ENCODE results near the gene TTC28. TPM values are rescaled to one million over a fixed set of nuclear protein-coding genes. Genes with fewer than 3 reads are reported as not detected.

The TTC28 gene
- total and polyA plus RNA-seq, 2 donors (not counting 3 experiments of a cell fraction or from before 2014, with no cell fraction given): 16.5 to 51.1 TPM

DNA sequence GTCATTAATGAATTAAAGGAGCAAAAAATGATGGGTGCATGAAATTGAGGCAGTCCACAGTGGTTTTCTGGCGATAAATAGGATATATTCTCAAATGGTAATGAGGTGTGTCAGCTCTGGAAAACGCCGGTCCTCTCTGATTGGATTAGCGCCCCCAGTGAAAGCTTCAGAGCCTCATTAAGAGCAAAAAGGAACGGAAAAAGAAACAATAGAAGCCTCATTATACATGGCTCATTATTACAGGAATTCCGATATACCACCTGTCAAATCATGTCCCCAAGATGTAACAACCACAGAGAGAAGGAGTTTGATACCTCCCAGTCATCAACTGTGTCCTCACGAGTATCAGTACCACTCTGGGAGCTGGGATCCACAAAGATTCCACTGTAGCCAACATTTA is 584.9 kb downstream of the TTC28 start:
- peaks cover 0 to 10% of the 10 kb centered on the region in 2 experiments for H3K36me3 ChIP-seq (ENCODE audit: control insufficient read depth in 2 of 2, extremely low read depth in 1 of 2, insufficient read depth in 2 of 2, low read length in 2 of 2)
- no peaks in the 10 kb centered on the region for H3K27me3 ChIP-seq (ENCODE audit: control insufficient read depth in 2 of 2, insufficient read depth in 2 of 2, low read length in 2 of 2)
- dilution Hi-C loops (cut with MboI; ENCODE audit: extremely low pct_ligation_motif_present, low sequenced_read_pairs): no loop called here
- H3K4me1 ChIP-seq (ENCODE audit: control insufficient read depth, extremely low read depth, insufficient read depth, low read length): no peaks in the 10 kb centered on the region
- FAIRE-seq (no peak), DNase-seq (ENCODE audit: low read depth, low spot score) (no peak)
- H3K4me2 ChIP-seq (ENCODE audit: insufficient read depth, low read length): no peak overlapping the region
- no peak overlapping the region for H2AFZ ChIP-seq (ENCODE audit: low read depth, low read length)
- H3K9me3 ChIP-seq (replicated peaks; ENCODE audit: control insufficient read depth, insufficient read depth, low read length): no peaks in the 10 kb centered on the region
- H3K4me3 ChIP-seq (replicated peaks in 1 of 3; ENCODE audit: insufficient read depth in 1 of 3, low read depth in 1 of 3, low read length in 3 of 3): no peak overlapping the region
- intact Hi-C loops (cut with micrococcal nuclease): no loop called here
- no peak overlapping the region for H3K27ac ChIP-seq (ENCODE audit: insufficient read depth, low read depth, low read length)
- BruUV-seq (replicated peaks): no TSS peak
- no peaks in the 10 kb centered on the region for H4K20me1 ChIP-seq (replicated peaks; ENCODE audit: control insufficient read depth, extremely low read depth, insufficient read depth, low read length)
- TF ChIP-seq EZH2 (IDR thresholded peaks at IDR 0.05; ENCODE audit: borderline replicate concordance, low read depth, low read length, severe bottlenecking) (no peak), MYC (IDR thresholded peaks at IDR 0.05; ENCODE audit: low read depth, low read length) (no peak), GATA2 (IDR thresholded peaks at IDR 0.05; ENCODE audit: insufficient read depth, insufficient read length, low read depth, low read length) (no peak), POLR2AphosphoS5 (IDR thresholded peaks at IDR 0.05; ENCODE audit: insufficient read depth, low read depth, low read length) (no peak), FOS (IDR thresholded peaks at IDR 0.05; ENCODE audit: borderline replicate concordance, insufficient read depth, low read length) (no peak), POLR2A (IDR thresholded peaks at IDR 0.05; ENCODE audit: low read depth, low read length) (no peak), JUN (IDR thresholded peaks at IDR 0.05; ENCODE audit: borderline replicate concordance, insufficient read depth, insufficient read length, low read depth) (no peak)
- TF ChIP-seq, protein P1, sequence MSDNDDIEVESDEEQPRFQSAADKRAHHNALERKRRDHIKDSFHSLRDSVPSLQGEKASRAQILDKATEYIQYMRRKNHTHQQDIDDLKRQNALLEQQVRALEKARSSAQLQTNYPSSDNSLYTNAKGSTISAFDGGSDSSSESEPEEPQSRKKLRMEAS (IDR thresholded peaks at IDR 0.05; ENCODE audit: insufficient read depth, insufficient read length): no peak
- TF ChIP-seq, protein P2, sequence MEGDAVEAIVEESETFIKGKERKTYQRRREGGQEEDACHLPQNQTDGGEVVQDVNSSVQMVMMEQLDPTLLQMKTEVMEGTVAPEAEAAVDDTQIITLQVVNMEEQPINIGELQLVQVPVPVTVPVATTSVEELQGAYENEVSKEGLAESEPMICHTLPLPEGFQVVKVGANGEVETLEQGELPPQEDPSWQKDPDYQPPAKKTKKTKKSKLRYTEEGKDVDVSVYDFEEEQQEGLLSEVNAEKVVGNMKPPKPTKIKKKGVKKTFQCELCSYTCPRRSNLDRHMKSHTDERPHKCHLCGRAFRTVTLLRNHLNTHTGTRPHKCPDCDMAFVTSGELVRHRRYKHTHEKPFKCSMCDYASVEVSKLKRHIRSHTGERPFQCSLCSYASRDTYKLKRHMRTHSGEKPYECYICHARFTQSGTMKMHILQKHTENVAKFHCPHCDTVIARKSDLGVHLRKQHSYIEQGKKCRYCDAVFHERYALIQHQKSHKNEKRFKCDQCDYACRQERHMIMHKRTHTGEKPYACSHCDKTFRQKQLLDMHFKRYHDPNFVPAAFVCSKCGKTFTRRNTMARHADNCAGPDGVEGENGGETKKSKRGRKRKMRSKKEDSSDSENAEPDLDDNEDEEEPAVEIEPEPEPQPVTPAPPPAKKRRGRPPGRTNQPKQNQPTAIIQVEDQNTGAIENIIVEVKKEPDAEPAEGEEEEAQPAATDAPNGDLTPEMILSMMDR (IDR thresholded peaks at IDR 0.05; ENCODE audit: extremely low read depth in 1 of 2, insufficient read depth in 1 of 2, low read depth in 1 of 2, low read length in 2 of 2): no peak
- no peaks in the 10 kb centered on the region for H3K9me1 ChIP-seq (replicated peaks; ENCODE audit: control insufficient read depth, extremely low read depth, insufficient read depth, low read length)
- no peak overlapping the region for H3K9ac ChIP-seq (replicated peaks; ENCODE audit: extremely low read depth, insufficient read depth, low read length)
- H3K79me2 ChIP-seq (ENCODE audit: control insufficient read depth, insufficient read depth, low read length): no peaks in the 10 kb centered on the region
- ChIA-PET CTCF (interaction anchor here (1.6 to 5.0 kb wide), 2 partner anchors 18 to 43 kb away, joined by 4 to 20 read pairs; no protein-coding TSS in a partner anchor), POLR2A (no interaction called here)

All from endothelial cell of umbilical vein (primary cell).